Measurements from ENCODE around the gene SUGCT.

SUGCT gene

DNA sequence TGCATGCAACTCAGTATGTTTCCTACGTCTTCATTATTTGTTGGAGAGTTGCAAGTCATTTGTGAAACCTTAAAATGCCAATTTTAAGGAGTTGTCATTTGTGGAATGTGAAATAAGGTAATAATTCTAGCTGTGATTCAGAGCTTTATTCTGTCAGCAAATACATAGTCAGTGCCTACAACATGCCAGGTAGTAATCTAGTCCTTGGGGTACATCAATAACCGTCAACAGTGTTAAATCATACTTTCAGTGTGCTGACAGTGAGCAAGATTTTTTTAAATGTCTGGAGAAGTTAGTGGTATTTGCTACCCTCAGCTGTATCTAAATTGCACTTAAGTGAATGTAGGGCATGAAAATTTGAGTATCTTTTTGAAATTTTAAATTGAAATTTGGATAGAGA is 37.1 kb upstream of the SUGCT start:
- H3K4me3 ChIP-seq (ENCODE audit: low read depth, low read length), result no peak overlapping the region
- TF ChIP-seq, protein P1, sequence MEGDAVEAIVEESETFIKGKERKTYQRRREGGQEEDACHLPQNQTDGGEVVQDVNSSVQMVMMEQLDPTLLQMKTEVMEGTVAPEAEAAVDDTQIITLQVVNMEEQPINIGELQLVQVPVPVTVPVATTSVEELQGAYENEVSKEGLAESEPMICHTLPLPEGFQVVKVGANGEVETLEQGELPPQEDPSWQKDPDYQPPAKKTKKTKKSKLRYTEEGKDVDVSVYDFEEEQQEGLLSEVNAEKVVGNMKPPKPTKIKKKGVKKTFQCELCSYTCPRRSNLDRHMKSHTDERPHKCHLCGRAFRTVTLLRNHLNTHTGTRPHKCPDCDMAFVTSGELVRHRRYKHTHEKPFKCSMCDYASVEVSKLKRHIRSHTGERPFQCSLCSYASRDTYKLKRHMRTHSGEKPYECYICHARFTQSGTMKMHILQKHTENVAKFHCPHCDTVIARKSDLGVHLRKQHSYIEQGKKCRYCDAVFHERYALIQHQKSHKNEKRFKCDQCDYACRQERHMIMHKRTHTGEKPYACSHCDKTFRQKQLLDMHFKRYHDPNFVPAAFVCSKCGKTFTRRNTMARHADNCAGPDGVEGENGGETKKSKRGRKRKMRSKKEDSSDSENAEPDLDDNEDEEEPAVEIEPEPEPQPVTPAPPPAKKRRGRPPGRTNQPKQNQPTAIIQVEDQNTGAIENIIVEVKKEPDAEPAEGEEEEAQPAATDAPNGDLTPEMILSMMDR (IDR thresholded peaks at IDR 0.05; ENCODE audit: low read depth, low read length), result no peak
- H3K36me3 ChIP-seq, result peaks cover 23% of the 10 kb centered on the region
- no peaks in the 10 kb centered on the region for H3K27me3 ChIP-seq (ENCODE audit: insufficient read depth, low read depth, severe bottlenecking)
- no peak overlapping the region for H3K27ac ChIP-seq
- DNase-seq, result no peak
- no peaks in the 10 kb centered on the region for H3K9me3 ChIP-seq (ENCODE audit: severe bottlenecking)

DNA sequence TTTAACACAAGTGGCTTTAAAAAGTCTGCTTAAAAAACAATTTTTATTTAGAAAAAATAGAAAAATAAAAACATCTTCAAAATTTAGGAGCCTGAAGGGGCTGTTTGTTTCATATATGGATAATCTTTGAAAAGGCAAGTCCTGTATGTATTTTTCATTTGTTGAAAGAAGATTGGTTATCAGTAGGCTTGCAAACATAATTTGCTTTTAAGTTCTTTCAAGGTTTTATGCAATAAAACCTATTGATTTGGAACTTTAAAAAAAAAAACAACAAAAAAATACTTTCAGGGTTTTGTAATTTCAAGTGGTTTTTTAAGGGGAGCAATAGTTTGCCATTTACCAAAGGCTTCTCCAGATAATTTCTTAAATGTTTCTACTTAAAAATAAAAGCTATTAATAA is 36.0 kb upstream of the SUGCT start:
- TF ChIP-seq, protein P1 (IDR thresholded peaks at IDR 0.05; ENCODE audit: low read depth, low read length), result no peak
- DNase-seq, result no peak
- Histone ChIP-seq H3K4me3 (ENCODE audit: low read depth, low read length) (no peak overlapping the region), H3K27ac (no peak overlapping the region), H3K9me3 (ENCODE audit: severe bottlenecking) (no peaks in the 10 kb centered on the region), H3K27me3 (ENCODE audit: insufficient read depth, low read depth, severe bottlenecking) (no peaks in the 10 kb centered on the region), H3K36me3 (peaks cover 14% of the 10 kb centered on the region)

DNA sequence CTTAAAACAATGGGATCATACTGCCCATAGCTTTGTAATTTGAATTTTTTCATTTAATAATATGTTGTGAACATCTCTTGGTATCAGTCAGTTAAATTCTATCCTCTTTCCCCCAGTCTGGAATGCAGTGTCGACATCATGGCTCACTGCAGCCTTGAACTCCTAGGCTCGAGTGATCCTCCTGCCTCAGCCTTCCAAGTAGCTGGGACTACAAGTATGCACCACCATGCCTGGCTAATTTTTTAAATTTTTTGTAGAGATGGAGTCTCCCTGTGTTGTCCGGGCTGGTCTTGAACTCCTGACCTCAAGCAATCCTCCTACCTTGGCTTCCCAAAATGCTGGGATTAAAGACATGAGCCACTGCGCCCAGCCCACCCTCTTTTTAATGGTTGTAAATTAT is 35.0 kb upstream of the SUGCT start:
- TF ChIP-seq, protein P1 (IDR thresholded peaks at IDR 0.05; ENCODE audit: low read depth, low read length), result no peak
- Histone ChIP-seq H3K4me3 (ENCODE audit: low read depth, low read length) (no peak overlapping the region), H3K36me3 (peaks cover 4% of the 10 kb centered on the region), H3K27me3 (ENCODE audit: insufficient read depth, low read depth, severe bottlenecking) (no peaks in the 10 kb centered on the region), H3K27ac (no peak overlapping the region), H3K9me3 (ENCODE audit: severe bottlenecking) (no peaks in the 10 kb centered on the region)
- no peak for DNase-seq

DNA sequence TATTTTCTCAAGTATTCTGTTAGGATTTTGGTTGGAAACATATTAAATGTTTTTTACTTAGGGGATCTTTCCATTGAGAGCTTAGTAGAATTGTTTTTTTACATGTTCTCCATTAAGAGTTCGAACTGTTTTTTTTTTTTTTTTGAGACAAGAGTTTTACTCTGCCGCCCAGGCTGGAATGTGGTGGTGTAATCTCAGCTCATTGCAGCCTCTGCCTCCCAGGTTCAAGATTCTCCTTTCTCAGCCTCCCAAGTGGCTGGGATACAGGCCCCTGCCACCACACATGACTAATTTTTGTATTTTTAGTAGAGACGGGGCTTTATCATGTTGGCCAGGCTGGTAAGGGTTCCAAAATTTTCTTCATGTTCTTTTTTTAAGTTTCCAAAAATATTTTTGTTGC is 33.6 kb upstream of the SUGCT start:
- H3K27me3 ChIP-seq (ENCODE audit: insufficient read depth, low read depth, severe bottlenecking), result no peaks in the 10 kb centered on the region
- TF ChIP-seq, protein P1 (IDR thresholded peaks at IDR 0.05; ENCODE audit: low read depth, low read length), result no peak
- H3K36me3 ChIP-seq, result no peaks in the 10 kb centered on the region; the same call in 1 of the 2 replicates
- no peaks in the 10 kb centered on the region for H3K9me3 ChIP-seq (ENCODE audit: severe bottlenecking)
- no peak overlapping the region for H3K4me3 ChIP-seq (ENCODE audit: low read depth, low read length)
- H3K27ac ChIP-seq, result no peak overlapping the region
- DNase-seq, result no peak

DNA sequence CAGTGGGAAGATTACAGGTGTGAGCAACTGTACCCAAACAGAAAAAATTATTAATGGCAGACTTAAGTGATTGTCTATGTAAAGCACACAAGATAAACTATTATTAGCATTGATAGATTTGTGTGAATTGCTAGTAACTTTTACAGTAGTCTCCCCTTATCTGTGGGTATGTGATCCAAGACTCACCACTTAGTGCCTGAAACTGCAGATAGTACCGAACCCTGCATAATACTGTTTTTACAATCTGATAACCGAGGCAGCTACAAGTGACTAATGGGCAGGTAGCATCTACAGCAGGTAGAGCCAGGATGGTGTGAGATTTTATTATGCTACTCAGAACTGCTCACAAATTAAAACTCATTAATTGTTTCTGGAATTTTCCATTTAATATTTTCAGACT is 31.9 kb upstream of the SUGCT start:
- TF ChIP-seq, protein P1 (IDR thresholded peaks at IDR 0.05; ENCODE audit: low read depth, low read length), result no peak
- no peak for DNase-seq
- H3K27me3 ChIP-seq (ENCODE audit: insufficient read depth, low read depth, severe bottlenecking), result no peaks in the 10 kb centered on the region

DNA sequence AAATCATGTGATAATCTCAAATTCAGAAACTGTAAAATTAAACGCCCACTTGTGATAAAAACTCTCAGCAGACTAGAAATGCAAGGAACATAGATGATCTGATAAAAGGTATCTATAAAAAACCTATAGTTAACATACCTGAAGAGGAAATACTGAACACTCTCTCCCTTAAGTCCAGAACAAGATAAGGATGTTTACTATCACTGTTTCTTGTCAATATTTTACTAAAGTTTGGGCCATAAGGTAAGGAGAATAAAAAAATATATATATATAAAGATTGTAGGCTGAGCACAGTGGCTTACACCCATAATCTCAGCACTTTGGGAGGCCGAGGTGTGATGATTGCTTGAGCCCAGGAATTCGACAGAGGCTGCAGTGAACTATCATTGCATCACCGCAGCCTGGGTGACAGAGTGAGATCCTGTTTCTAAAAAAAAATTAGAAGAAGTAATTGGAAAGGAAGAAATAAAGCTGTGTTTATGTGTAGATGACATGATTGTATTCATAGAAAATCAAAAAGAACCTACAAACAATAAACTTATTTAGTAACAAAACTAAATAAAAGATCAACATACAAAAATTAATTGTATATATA is 28.8 kb upstream of the SUGCT start:
- no peak overlapping the region for H3K4me3 ChIP-seq (ENCODE audit: low read depth, low read length)
- no peaks in the 10 kb centered on the region for H3K36me3 ChIP-seq
- DNase-seq, result no peak
- H3K9me3 ChIP-seq (ENCODE audit: severe bottlenecking), result no peaks in the 10 kb centered on the region
- H3K27ac ChIP-seq, result no peak overlapping the region
- TF ChIP-seq, protein P1 (IDR thresholded peaks at IDR 0.05; ENCODE audit: low read depth, low read length), result no peak
- no peaks in the 10 kb centered on the region for H3K27me3 ChIP-seq (ENCODE audit: insufficient read depth, low read depth, severe bottlenecking)

More for the DNA sequence above, 31.9 kb upstream of the SUGCT start:
- Histone ChIP-seq H3K9me3 (ENCODE audit: severe bottlenecking) (no peaks in the 10 kb centered on the region), H3K27ac (no peak overlapping the region), H3K4me3 (ENCODE audit: low read depth, low read length) (no peak overlapping the region), H3K36me3 (no peaks in the 10 kb centered on the region)

All from WERI-Rb-1 (cell line).